ENCODE data around the gene LYPD6B. TPM values are rescaled to one million over a fixed set of nuclear protein-coding genes. Genes with fewer than 3 reads are reported as not detected.

Gene LYPD6B
- total and polyA plus RNA-seq, 2 experiments from 2014 or later: 1.7 to 3.6 TPM

GRCh38 chr2:149002891-149003740 lies 35.4 kb upstream of the LYPD6B start (continued):
- no peak for TF ChIP-seq ZNF462 (CRISPR knock-in tag; IDR thresholded peaks at IDR 0.05)
- no peak for TF ChIP-seq STAT1 (IDR thresholded peaks at IDR 0.05; ENCODE audit: unreplicated experiment)
- TF ChIP-seq ETS1 (IDR thresholded peaks at IDR 0.05): no peak
- TF ChIP-seq CREB1 (CRISPR knock-in tag; IDR thresholded peaks at IDR 0.05; ENCODE audit: low read depth): no peak
- TF ChIP-seq EZH2 (IDR thresholded peaks at IDR 0.05; ENCODE audit: low read depth, unreplicated experiment): no peak
- TF ChIP-seq ZNF114 (CRISPR knock-in tag; IDR thresholded peaks at IDR 0.05): no peak

- ATAC-seq: no peak
- no peak overlapping the region for H3K4me2 ChIP-seq
- H3K4me3 Mint-ChIP-seq: no peak overlapping the region
- no peak for TF ChIP-seq NANOG (IDR thresholded peaks at IDR 0.05; ENCODE audit: borderline replicate concordance)
- no peak for TF ChIP-seq EZH2 (IDR thresholded peaks at IDR 0.05; ENCODE audit: low read depth, unreplicated experiment)
- no peak for TF ChIP-seq STAT1 (IDR thresholded peaks at IDR 0.05; ENCODE audit: unreplicated experiment)
- TF ChIP-seq ZNF462 (CRISPR knock-in tag; IDR thresholded peaks at IDR 0.05): no peak
These were observed 33.7 kb upstream of the LYPD6B start for GRCh38 chr2:149004836-149005235.

More at GRCh38 chr2:149004836-149005235, 33.7 kb upstream of the LYPD6B start:
- H3K4me3 ChIP-seq: no peak overlapping the region
- no peaks in the 10 kb centered on the region for H3K9me2 ChIP-seq (ENCODE audit: insufficient read depth)
- H3K27me3 ChIP-seq (ENCODE audit: insufficient read depth): no peaks in the 10 kb centered on the region
- Mint-ChIP-seq H3K4me1 (peaks cover 48% of the 10 kb centered on the region), H3K27ac (no peak overlapping the region; the same call in 1 of the 2 replicates), H3K9me3 (peaks cover 24% of the 10 kb centered on the region), H3K36me3 (ENCODE audit: low read depth) (peaks cover 81% of the 10 kb centered on the region), H3K27me3 (ENCODE audit: insufficient read depth, low read depth, poor library complexity) (peaks cover 2% of the 10 kb centered on the region)
- no peak for DNase-seq (ENCODE audit: low spot score)
- peaks cover 13% of the 10 kb centered on the region for H3K36me3 ChIP-seq (ENCODE audit: insufficient read depth)
- no peak overlapping the region for H3K27ac ChIP-seq (ENCODE audit: low read depth)
- peaks cover 27% of the 10 kb centered on the region for H3K4me1 ChIP-seq (ENCODE audit: insufficient read depth)
- H4K20me1 ChIP-seq (replicated peaks; ENCODE audit: insufficient read depth): no peaks in the 10 kb centered on the region
- no peaks in the 10 kb centered on the region for H3F3A ChIP-seq (replicated peaks; ENCODE audit: low read depth)
- no peak overlapping the region for H2AFZ ChIP-seq
- H3K79me2 ChIP-seq (replicated peaks; ENCODE audit: insufficient read depth): no peaks in the 10 kb centered on the region
